CD4-positive, alpha-beta T cell treated with Interferon gamma for 1 hour (primary cell): ENCODE results near the gene KLRF1.

Experiments
- DNase-seq: peaks from one replicate; pipeline ENCODE4 v3.0.0-alpha.2; 2020

KLRF1 gene, protein sequence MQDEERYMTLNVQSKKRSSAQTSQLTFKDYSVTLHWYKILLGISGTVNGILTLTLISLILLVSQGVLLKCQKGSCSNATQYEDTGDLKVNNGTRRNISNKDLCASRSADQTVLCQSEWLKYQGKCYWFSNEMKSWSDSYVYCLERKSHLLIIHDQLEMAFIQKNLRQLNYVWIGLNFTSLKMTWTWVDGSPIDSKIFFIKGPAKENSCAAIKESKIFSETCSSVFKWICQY

DNA sequence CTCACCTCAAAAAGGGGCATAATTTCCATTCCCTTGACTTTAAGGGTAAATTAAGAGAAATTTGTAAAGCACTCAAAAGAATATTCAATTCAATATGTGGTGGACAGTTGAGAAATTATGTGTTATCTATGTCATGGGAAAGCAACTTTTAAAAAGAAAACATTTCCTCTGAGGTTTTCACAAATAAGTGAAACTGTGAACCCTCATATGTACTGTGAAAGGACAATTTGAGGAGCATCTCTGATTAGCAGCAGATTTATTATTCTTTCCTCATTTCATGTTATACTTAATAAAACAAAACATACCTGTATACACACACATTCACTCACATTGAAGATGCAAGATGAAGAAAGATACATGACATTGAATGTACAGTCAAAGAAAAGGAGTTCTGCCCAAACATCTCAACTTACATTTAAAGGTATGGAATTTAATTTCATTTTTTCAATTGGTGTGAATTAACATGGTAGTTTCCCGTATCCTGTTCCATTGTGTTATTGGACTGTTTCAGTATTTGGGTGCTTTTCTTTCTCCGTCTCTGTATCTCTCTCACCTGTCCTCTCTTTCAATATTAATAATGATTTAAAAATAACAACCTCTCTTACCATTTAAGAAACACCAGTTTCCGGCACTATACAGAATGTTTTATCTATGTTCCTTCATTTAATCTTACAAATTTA is at the start of gene KLRF1:
KLRF1 (plus strand) TSS at position 273 of the 680 bp plus-strand sequence; CDS start at position 337, 64 bp downstream.
- DNase-seq: no peak

DNA sequence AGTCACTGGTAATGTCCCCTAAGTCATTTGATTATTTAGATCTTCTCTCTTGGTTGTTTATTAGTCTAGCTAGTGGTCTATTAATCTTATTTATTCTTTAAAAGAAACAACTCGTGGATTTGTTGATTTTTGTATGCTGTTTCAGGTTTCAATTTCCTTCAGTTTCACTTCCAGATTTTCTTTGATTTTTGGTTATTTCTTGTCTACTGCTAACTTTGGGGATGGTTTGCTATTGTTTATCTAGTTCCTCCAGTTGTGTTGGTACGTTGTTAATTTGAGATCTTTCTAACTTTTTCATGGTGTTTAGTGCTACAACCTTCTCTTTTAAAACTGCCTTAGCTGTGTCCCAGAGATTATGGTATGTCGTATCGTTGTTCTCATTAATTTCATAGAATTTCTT is 48.1 kb upstream of the KLRF1 start:
- DNase-seq: no peak

DNA sequence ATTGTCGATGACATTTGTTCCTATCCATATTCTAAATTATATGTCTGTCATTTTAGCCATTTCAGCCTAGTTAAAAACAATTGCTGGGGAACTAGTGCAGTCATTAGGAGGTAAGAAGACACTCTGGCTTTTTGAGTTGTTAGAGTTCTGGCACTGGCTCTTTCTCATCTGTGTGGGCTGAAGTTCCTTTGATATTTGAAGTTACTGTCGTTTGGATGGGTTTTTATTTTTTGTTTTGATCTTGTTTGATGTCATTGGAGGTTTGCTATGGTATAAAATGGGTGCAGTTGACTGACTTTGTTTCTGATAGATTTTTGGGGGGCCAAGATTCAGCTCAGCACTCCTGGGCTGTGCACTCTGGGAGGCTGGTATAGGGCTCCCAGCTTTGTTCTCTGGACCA is 45.9 kb upstream of the KLRF1 start:
- no peak for DNase-seq

DNA sequence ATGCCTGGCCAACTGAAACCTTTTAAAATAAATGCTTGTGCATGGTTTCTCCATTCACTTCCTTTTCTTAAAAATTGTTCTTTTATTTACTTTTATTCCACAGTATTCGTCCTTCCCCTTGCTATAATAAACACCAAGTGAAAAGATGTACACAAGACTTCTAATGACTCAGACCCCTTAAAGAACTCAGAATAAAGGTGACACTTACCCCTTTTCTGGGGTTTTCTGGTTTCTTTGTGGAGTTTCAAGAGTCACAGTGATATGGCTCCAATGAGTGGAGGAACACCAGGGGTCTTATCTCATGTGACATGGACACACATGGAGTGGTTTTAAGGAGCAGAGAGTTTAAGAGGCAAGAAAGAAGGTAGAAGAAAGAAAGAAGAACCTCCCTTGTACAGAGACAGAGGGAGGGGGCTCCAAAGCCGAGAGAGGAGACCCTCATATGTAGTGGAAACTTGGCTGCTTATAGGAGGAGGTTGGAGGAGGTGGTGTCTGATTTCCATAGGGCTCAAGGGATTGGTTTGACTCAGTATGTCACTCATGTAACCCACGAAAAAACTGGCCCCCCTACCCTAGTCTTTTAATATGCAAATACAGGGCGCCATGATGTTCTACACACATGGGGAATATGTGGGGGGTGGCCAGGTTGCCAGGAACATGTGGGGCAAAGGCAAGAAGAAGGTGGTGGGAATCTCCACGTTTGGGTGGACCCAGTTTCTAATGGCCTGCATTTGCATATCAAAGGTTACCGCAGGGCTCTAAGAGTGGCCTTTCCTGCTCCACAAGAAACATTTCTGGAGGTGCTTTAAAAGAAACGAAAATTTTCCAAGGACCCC is 44.5 kb upstream of the KLRF1 start:
- no peak for DNase-seq

DNA sequence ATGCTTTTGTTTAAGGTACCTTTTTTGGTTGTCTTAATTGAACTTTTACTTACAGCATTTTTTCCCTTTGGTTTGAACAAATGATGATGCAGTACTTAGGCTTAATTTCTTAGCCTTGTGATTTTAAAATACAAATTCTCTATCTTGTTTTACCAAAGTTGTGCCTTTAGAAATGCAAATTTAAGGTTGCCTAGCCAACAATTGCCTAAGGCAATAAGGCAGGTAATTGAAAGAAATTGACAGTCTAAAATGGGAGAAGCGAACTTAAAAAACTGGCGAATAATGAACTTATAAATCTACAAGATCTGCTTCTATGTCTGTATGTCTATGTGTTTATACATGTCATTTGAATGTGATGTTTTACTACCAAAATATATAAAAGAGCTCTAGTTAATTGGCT is 43.0 kb upstream of the KLRF1 start:
- DNase-seq: no peak

DNA sequence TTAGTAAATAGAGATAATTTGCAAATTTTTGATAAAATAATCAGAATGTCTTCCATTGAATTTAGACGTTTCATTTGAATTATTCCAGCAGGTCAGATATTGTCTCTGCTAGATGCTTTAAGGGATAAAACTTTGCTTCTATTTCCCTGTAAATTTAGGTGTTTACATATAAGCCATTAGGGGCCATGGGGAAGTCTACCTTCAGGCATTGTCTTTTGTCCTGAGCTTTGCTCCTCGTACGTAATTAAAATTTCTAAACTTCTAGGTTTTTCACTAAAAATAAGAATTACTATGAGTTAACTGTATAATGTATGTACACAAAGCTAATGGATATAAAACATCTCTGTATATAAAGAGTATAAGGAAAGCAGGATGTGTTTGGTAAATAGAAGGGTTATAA is 42.5 kb upstream of the KLRF1 start:
- DNase-seq: no peak

DNA sequence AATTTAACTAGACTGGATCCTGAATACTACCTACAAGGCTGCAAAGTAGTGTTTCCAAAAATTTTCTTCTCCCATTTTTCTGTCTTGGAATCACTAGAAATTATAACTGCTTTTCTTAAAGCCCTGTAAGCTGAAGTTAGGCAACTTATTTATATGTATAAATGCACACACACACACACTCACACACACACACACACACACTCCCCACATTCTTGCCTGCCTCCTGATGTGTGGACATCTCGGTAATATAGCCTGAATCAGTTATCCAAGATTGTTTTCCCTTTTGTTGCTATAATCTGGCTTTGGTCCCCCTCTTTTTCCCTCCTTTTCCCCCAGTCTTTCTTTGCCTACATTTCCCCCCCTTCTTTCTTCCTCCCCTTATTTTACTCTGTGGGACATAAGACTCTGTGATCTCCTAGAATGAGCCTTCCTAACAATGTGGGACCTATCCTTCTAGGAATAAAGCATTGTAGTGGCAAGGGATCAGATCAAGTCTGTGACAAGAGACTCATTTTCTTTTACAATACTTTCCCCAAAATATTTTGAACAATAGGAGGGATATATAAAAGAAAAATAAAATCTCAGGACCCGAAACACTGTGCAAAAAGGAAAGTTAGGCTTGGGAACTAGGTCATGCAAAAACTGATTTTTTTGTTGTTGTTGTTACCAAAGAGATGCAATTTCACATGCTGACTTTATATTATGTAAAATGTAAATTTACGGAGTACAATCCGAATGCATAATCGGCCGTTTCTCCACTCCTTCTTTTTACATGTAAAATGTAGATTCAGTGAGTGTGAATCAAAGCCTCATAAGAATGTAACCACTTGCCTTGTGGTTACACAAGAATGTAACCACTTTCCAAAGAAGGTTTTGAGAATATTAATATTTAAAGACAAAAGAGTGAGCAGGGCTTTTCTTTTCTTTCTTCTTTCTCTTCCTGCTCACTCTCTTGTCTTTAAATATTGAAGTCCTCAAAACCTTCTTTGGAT is 40.3 kb upstream of the KLRF1 start:
- DNase-seq: no peak

DNA sequence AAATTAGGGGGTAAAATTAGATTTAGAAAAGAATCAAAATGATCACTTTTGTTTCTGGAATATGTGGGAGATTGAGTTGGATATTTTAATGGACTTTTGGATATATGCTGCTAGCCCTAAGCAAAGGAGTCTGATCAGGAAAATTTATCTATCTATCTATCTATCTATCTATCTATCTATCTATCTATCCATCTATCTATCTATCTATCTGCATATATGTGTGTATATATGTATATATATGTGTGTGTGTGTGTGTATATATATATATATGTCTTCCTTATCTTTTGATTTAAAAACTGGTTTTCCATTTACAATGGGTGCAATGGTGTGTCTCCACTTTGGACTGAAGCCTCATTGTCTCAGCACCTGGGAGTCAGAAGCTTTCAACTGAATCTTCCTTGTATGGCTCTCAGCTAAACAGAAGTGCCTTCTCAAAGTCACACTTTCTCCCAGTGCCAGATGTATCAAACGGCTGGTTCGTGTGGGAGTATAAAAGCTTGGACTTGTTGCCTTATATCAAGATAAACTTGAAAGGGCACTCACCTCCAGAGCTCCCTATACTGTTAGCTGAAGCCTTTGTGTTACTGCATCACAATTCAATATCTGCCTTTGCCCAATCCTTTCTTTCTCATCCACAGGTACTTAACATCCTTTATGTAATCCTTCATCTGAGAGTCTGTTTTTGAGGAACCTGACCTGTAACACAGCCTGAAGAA is 34.9 kb upstream of the KLRF1 start:
- no peak for DNase-seq

DNA sequence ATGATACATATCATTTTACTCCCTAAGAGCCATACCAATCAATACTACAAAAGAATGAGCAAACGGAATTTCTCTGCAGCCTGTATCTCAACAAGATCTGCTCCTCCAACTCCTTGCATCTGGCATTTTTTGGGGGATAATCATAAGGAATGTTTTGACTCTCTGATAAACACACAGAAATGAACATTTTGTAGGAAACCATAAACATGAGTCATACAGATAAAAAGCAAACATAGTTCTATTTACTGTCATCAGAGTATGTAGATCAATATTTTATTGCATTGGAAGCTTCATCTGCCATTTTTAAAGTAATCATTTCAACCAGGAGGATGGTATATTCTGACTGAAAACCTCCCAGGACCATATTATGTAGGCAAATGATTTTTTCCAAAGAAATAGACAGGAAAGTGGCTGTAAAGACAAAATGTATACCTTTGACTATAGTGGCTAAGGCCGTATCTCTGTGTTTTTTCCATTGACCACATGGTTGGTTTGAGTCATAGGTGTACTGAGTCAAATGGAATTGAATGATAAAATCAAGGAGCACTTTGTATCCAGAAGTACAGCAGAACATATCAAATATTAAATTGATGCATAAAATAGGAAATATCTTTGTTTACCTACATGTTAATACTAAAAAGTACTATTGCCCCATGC is 34.2 kb upstream of the KLRF1 start:
- no peak for DNase-seq

DNA sequence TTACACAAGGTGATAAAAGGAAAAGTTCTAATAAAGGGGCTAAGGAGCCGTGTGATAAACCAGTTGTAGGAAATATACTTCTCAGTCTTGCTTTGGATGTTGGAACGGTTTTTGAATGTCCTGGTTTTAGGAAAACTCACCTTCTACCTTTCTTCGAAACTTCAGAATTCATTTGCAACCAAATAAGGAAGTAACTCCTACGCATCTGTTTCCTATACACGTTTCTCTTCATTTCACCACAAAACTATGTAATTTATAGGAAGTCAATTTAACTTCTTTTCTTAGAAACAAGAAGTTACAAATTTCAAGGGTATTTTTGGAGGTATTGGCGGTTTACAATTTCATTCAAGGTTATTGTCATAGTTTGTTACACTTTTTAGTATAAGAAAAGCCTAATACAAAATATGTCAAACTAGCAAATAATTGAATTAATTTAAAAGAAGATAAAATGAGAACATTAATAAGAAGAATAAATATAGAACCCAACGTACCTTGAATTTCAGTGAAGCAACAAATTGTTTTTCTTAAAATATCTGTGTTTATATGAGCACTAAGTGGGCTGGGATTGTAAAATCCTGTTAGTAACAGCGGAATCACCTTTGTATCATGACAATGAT is 33.4 kb upstream of the KLRF1 start:
- no peak for DNase-seq

DNA sequence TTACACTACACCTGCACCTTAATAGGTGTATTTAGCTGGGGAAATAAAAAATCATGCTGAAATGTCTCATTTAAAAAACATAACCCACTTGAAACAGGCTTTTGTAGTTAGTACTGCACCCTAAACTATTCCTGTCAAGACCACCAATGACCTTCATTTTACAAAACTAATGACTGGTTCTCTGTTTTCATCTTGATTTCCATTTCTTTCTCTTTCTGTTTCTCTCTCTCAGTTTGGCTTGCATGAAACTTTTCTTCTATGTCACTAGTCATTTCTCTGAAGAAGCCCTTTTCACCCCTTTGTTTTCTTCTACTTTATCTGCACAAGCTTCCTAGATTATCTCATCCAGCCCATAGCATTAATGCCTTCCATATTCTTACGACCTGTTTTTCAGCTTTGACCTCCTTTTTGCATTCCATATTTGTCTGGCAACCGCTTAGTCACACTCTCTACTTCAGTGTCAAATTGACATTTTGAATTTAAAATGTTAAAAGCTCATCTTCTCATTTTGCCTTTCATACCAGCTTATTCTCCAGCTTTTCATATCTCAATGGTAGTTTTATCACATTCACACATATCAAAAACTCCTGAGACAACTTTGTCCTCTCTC is 32.7 kb upstream of the KLRF1 start:
- DNase-seq: no peak

DNA sequence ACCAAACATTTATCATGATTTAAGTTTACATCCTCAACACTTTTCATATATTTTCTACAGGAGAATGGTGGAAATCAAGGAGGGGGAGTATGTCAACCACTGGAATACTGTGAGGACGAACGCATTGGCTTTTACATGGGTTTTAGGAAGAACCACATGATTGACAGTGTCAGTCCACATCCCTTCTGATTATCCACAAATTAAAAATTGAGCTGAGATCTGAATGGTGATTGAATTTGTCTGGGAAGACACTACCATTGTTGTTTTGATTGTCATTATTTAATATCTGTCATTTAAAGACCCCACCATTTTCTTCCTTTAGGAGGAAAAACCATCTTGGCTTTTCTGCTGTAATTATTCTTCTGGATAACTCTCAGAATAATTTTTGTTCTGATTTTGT is 31.3 kb upstream of the KLRF1 start:
- DNase-seq: no peak

DNA sequence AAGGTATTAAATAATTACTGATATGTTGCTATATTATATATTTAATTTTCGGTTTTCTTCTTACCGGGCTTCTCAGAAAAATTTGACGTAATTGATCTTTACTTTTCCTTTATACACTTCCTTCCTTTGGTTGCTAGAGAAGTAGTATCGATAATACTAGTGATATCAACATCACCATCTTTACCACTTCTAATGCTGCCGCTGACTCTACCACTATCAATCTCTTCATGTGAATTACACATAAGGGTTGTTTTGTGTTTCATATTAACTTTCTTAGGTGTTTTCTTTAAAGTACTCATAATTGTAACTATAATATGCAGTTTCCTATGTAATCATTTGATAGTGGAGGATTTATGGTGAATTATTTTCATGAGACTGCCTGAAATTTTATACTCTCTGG is 30.9 kb upstream of the KLRF1 start:
- DNase-seq: no peak

DNA sequence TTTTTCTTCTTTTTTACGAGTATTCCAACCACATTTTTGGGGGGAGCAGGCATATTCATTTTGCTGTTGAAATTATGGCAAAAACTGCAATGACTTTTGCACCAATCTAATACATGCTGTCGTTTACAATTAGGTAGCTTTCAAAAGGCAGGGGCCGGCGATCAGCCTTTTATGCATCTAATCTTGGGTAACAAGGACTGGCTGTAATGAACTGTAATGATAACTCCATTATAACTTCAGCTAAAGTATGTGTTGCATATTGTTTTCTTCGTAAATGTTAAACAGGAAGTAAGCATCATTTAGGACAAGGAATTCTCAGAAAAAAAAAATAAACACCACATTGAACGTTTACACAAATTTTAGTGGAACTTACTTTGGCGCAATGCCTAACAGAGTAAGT is 30.3 kb upstream of the KLRF1 start:
- no peak for DNase-seq

DNA sequence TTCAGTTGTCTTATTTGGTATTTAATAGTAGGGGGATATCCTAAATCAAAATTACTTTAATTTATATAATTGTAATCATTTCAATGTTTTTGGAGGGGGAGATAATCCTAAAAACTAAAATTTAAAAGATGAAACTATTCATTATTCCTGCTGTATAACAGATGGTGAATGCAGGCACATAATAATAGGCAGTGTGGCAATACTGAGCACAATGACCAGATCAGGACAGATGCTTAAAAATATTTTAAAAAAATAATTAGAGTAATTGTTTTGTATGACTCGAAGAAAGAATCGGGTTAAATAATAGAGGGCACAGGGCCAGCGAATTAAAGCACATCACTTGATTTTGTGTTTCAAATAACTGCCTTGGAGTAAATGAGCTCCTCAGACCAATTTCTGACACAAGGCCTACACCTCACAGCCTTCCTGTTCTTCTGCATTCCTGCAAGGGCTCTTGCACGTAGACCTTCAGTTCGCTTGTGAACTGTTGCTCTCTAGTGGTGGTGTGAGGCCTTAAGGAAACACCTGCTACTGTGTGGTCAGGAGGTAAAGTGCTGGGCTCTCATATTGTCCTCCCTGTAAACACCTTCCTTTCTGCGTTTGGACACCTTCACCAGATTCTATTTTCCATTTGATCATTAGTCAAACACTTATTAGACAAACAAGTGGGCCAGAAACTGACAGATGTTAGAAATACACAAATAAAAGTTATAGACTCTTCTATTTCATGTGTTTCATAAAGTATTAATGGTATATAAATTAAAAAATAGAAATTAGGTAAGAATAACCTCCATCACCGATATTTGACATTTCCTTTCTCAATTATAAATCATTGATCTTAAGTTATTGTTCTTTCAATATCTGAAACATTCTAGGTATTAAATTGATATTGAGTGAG is 29.3 kb upstream of the KLRF1 start:
- peak; percentile 82 for DNase-seq

DNA sequence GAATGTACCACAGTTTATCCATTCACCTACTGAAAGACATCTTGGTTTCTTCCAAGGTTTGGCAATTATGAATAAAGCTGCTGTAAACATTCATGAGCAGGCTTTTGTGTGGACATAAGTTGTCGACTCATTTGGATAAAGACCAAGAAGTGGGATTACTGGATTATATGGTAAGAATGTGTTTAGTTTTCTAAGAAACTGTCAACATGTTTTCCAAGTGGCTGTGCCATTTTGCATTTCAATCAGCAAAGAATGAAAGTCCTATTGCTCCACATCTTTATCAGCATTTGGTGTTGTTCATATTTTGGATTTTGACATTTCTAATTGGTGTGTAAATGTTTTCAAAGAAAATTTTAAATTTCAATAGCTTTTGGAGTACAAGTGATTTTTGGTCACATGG is 27.3 kb upstream of the KLRF1 start:
- no peak for DNase-seq

DNA sequence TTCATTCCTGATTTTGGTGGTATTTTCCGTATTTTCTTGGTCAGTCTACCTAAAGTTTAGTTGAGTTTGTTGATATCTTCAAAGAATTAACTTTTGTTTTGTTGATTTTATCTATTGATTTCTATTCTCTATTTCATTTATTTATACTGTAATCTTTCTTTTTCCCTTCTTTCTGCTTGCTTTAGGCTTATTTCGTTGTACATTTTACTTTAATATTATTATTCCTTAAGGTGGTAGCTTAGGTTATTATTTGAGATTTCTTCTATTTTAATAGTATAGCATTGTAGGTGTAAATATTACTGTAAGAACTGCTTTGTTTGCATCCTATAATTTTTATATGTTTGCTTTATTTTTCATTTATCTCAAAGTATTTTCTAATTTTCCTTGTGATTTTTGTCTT is 21.4 kb upstream of the KLRF1 start:
- DNase-seq: no peak

DNA sequence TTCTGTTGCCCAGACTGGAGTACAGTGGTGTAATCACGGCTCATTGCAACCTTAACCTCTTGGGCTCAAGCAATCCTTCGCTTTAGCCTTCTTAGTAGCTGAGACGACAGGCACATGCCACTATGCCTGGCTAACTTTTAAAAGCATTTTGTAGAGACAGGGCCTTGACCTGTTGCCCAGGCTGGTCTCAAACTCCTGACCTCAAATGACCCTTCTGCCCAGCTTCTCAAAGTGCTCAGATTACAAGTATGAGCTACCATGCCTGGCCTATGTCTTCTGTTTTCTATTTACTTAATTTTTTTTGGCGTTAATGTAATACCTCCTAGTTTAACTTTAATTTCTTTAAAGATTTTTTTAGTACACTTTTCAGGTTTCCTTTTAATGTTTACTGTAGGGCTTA is 20.6 kb upstream of the KLRF1 start:
- no peak for DNase-seq

DNA sequence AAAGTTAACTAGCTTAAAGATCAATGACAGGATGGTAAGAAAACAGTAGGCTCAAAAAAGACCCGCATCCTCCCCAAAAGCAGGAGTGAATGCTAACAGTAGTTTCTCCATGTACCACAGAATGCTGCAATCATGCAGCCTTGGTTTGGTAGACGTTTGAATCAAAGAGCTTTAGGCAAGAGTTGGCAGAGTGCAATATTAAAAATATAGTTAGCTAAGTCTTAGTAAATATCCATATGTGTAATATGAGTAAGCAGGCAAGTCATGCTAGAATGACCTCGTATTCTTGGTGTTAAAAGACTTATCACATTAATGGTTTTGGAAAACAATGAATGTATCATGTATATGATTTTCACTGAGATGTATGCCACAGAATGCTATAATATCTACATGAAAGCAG is 18.8 kb upstream of the KLRF1 start:
- DNase-seq: no peak

DNA sequence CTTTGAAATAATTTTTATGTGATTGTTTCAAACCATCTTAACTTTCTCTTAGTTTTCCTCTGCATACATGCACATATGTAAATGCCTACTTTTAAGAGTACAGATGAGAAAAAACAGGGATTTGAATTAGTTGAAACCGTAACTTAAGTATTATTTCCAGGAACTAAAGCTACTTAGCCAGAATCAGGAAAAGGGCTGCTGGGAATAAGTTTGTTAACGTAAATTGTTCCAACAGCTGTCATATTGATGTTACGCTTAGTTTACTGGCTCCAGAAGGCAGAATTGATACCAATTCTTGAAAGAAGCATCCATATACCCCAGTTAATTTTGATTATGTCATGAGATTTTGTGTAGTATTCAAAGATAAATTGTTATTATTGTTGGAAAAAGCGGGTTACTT is 17.9 kb upstream of the KLRF1 start:
- no peak for DNase-seq
